ENCODE data around the gene SMKR1.
"Not testable (repeated sequence)": the region's sequence is repeated elsewhere in the genome, so short reads cannot be mapped to it uniquely, and the experiment has no call there.

SMKR1 gene

DNA sequence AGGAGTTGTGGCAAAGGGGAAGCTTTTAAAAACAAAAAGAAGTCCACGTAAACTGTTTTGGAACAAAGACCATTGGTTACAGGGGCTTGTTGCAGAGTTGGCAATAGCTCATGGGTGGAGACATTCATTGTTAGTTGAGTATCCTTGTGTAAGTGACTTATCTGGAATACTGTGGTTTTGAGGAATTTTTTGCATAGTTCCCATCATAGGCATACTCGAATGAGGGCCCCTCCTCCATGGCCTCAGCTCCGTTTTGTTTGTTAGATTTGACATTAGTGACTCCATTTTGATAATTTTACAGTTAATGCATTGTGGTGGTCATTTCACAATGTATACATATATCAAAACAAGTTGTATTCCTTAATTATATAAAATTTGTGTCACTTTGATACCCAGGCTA is 12.8 kb upstream of the SMKR1 start:
- DNase-seq, result no peak

GRCh38 chr7:129492391-129492790 is 9.9 kb upstream of the SMKR1 start:
- DNase-seq, result no peak

DNA sequence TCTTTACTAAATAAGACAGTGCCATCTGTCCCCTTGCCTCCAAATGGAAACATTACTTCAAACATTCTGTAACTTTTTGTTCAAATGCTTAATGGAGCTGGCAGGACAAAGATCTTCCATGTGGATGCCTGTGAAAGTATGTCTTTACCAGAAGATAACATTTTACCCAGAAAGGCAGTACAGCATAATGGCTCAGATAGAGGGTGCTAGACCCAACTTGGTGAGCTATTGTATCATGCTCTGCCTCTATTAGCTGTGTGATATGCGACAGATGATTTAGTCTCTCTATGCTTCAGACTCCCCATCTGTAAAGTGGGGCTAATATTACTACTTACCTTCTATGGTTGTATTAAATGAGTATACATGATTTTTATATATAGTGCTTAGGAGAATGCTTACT is 8.8 kb upstream of the SMKR1 start:
- peak; percentile 25 for DNase-seq

GRCh38 chr7:129494041-129494440 is 8.3 kb upstream of the SMKR1 start:
- peak; percentile 35 for DNase-seq

DNA sequence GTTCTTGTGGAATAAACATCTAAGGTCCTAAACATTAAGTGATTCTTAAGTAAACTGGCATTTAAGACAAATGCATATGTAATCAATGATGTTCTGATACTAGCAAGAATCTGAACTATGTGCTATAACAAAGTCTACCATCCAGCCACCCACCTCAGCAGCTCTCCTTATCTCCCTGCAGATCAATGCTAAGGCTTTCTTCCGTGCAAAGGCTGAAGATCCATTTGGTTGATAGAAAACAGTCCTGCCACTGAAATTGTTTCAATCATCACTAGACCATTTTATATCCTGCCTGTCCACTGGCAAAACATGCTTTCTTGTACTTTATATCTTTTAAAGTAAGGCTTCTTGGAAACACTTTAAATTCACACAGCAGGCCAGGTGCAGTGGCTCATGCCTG is 6.3 kb upstream of the SMKR1 start:
- no peak for DNase-seq

GRCh38 chr7:129496653-129497052 is 5.7 kb upstream of the SMKR1 start:
- no peak for DNase-seq

DNA sequence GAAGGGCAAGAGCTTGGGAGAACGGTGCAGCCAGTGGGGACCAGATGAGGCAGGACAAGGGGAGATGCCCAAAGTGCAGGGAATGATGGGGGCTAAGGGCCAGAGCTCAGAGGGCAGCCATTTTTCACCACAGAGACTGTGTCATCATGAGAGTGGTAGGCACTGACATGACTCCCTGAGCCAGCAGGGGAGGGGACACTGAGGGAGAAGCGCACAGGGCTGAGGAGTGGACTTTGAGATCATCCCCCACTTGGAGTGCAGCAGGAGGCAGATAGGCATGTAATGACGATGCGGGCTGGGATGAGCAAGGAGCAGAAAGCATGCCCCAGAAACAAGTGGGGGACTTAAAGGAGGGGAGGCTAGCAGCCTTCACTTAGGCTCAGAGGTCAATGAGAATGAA is 5.2 kb upstream of the SMKR1 start:
- no peak for DNase-seq

GRCh38 chr7:129498021-129498420 is 4.3 kb upstream of the SMKR1 start:
- no peak for DNase-seq

GRCh38 chr7:129499999-129500398 is 2.3 kb upstream of the SMKR1 start:
- no peak for DNase-seq

- DNase-seq, result peak; percentile 14
These were observed 666 bp downstream of the SMKR1 start for GRCh38 chr7:129502708-129503685.

GRCh38 chr7:129503725-129504124 is 1.4 kb downstream of the SMKR1 start:
- DNase-seq, result no peak

GRCh38 chr7:129512192-129512591 is 9.9 kb downstream of the SMKR1 start:
- DNase-seq, result no peak

- DNase-seq, result no peak
These were observed 11.2 kb downstream of the SMKR1 start for GRCh38 chr7:129513546-129513945.

DNA sequence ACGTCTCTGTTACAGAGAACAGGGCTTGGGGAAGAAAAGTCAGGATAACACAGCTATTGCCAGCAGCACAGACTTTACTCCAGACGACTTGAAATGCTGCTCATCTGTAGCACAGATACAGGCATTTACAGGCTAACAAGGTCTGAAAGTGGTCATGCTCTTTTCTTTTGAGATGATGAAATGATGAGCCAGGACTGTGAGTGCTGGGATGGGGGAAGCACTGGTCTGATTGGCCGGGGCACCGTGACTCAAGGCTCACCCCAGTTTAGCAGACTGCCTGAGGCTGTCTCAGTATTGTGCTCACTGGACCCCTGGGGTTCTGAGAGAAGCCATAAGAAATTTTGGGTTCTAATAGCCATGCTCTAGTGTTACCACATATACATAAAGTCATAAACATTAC is 12.4 kb downstream of the SMKR1 start:
- no peak for DNase-seq

DNA sequence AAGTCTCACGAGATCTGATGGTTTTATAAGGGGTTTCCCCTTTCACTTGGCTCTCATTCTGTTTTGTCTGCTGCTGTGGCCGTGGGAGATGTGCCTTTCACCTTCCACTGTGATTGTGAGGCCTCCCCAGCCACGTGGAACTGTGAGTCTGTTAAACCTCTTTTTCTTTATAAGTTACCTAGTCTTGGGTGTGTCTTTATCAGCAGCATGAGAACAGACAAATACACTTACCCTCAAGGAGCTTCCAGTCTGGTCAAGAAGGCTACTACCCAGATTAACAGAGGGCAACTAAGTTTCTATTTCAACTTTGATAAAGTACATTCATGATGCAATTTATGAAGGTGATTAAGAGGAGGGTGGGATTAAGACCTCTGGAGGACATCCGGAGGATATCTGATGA is 13.1 kb downstream of the SMKR1 start:
- no peak for DNase-seq

DNA sequence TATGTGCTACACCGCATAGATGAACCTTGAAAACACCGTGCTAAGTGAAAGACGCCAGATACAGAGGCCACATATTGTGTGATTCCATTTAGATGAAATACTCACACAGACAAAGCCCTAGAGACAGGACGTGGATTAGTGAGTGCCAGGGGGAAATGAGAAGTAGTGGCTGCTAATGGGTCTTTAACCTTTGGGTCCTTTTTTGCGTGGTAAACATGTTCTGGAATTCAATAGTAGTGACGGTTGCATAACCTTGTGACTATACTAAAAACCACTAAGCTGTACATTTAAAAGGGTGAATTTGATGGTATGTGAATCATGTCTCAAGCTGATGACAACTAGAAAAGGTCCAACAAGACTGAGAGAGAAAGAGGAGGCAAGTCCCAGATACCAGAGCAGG is 15.6 kb downstream of the SMKR1 start:
- DNase-seq, result no peak

DNA sequence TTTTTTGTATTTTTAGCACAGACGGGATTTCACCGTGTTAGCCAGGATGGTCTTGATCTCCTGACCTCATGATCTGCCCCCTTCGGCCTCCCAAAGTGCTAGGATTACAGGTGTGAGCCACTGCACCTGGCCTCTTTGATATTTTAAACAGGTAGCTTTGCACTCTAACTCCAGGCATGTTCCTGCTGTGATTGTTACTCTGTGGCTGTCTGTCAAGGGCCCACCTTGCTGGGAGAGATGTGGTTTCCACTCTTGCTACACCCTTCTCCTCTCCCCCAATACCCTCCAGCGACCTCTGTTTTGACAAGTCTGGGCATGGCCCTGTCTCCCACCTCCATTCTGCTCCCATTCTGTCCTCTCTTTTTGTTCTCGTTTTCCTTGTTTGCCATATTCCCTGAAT is 17.1 kb downstream of the SMKR1 start:
- DNase-seq, result no peak

DNA sequence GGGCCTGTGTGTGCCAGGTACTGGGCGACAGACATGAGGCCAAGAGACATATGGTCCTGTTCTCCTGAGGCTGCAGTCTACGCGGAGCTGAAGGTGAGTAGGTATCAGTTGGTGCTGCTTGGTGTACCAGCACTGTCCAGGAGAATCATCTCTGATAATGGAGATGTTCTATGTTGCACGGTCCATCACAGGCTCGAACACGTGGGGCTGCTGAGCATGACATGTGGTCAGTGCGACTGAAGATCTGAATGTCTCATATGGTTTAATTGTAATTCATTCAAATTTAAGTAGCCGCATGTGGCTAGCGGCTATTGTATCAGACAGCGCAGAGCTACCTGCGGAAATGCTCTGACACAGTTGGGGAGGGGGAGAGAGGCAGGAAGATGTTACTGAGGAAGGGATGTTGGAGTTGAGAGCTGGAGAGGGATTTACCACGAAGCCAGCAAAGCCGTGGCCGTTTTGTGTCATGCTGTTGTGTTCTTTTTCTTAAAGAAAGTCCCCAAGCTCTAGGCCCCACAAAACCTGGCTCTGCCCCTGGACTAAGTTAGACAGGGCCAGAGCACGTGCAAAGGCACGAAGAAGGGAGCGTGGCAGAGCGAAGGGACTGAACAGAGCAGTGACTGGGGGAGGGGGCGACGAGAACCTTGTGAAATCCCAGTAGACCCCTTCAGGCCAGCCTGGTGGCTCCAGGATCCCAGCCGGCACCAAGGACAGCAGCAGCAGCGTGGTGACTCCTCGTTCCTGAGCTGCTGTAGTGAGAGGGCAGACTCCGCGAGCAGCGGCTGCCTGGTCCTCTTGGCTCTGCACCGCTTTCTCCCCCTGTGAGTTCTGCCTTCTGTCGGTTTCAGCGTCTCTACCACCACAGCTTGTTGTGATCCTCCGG is 20.0 kb downstream of the SMKR1 start:
- no peak for DNase-seq

GRCh38 chr7:129522971-129523340 is 20.6 kb downstream of the SMKR1 start:
- DNase-seq, result no peak

DNA sequence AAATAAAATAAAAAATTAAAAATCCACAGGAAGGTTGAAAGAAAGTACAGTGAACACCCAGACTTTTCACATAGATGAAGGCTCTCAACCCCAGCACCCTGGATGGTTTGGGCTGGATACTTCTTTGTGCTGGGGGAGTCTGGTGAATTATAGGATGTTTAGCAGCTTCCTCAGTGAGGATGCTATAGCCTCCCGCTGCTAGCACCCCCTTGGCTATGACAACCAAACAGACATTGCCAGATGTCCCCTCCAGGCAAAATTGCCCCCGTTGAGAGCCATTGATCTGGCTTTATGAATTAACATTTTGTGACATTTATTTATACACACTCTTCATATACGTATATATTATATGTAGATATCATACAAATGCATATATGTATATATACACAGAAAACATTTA is 21.6 kb downstream of the SMKR1 start:
- DNase-seq, result no peak

DNA sequence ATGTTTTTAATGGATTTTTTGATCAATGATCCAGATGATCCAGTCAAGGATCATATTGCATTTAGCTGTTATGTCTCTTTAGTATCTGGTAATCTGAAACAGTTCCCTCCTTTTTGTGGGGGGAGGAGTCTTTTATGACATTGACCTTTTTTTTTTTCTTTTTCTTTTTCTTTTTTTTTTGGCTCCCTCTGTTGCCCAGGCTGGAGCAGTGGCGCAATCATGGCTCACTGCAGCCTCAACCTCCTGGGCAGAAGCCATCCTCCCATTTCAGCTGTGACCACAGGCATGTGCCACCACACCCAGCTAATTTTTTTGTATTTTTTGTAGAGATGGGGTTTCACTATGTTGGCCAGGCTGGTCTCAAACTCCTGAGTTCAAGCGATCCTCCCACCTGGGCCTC is 22.1 kb downstream of the SMKR1 start:
- not testable (repeated sequence) for DNase-seq

- DNase-seq, result peak; percentile 18
These were observed 23.0 kb downstream of the SMKR1 start for GRCh38 chr7:129525225-129525862.

GRCh38 chr7:129529643-129530042 is 27.3 kb downstream of the SMKR1 start:
- DNase-seq, result no peak
